GM21526 (cell line): ENCODE measurements around the gene ZBP1.

Source experiments
- ATAC-seq: cut with Tn5 transposase; IDR thresholded peaks from one replicate; pipeline ENCODE4 v1.9.1; 2021; ENCODE audit warnings: moderate library complexity; ENCODE audit not compliant: unreplicated experiment, low FRiP score

Gene ZBP1

DNA sequence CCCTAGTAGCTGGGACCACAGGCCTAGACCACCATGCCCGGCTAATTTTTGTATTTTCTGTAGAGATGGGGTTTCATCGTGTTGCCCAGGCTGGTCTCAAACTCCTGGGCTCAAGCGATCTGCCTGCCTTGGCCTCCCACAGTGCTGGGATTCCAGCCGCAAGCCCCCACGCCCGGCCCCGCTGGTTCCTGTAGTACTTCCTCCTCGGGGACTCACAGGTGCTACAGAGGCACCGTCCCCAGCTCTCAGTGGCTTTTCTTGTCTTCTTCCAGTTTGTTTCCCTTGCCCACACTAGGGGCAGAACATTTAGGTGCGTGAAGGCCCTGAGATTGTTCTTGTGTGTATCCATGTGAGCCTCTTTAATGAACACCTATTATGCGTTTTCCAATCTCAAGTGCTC is 773 bp upstream of the ZBP1 start:
- no peak for ATAC-seq

- peak; percentile 49 for ATAC-seq
Measured at GRCh38 chr20:57619051-57619831, 985 bp downstream of the ZBP1 start.

GRCh38 chr20:57618764-57619050 is 1.5 kb downstream of the ZBP1 start:
- no peak for ATAC-seq

- no peak for ATAC-seq
Measured at GRCh38 chr20:57618091-57618763, 2.0 kb downstream of the ZBP1 start.

- ATAC-seq = no peak
Measured at GRCh38 chr20:57617079-57617795, 3.0 kb downstream of the ZBP1 start.

- ATAC-seq = no peak
Measured at GRCh38 chr20:57616143-57616951, 3.9 kb downstream of the ZBP1 start.

- no peak for ATAC-seq
Measured at GRCh38 chr20:57615445-57615811, 4.8 kb downstream of the ZBP1 start.

DNA sequence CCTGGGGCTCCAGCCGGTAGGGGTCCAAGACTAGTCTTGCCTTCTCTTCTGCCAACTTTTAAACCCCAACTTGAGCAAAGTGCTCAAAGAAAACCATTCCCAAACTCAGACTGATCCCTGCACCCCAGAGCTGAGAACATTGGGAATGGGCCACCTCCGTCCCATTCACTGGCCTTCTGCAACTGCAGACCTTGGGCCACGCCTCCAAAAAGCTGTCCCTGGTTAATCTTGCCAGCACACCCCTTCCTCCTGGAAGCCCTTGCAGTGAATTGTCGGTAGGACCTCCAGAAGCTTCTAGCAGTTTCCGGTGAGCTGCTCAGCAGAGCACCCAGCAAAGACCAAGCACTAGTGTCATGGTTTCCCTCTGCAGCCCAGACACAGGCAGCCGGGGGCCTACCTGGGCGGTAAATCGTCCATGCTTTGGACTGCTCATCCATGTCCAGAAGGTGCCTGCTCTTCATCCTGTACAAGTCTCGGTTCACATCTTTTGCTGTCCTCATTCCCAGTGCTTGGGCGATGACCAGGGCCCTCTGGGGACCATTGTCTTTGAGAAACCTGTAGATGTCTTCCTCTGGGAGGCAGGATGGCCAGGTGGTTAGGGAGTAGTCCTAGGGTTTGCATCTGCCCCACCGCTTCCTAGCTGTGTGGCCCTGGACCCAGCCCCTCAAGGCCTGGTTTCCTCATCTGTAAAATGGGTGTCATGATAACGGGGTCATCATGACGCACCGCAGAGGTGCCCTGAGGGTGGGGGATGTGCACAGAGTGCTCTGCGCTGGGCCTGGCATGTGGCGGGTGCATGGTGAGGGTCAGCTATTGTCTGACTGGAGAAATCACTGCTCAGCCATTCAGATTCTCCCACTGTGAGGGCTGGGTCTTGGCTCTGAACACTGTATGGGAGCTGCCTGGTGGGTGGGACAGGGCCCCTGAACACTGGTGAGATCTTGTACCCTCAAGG is 5.5 kb downstream of the ZBP1 start:
- no peak for ATAC-seq

GRCh38 chr20:57613481-57613921 is 6.7 kb downstream of the ZBP1 start:
- no peak for ATAC-seq

DNA sequence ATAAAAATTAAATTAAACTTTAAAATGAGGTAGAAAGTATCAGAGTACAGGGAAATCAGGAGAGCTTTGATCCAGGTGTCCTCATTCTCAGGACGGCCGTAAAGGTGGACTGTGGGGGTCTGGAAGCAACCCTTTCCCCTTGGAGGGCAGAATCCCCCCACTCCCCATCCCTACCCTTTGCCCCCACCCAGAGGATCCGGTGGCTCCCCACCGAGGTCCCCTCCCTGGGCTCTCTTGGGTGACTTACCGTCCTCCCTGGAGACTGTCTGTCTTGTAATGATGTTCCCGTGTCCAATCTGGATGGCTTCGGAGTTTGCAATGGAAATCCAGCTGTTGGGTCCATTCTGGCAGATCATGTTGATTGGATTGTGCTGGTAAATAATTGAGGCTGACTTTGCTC is 7.3 kb downstream of the ZBP1 start:
- no peak for ATAC-seq

DNA sequence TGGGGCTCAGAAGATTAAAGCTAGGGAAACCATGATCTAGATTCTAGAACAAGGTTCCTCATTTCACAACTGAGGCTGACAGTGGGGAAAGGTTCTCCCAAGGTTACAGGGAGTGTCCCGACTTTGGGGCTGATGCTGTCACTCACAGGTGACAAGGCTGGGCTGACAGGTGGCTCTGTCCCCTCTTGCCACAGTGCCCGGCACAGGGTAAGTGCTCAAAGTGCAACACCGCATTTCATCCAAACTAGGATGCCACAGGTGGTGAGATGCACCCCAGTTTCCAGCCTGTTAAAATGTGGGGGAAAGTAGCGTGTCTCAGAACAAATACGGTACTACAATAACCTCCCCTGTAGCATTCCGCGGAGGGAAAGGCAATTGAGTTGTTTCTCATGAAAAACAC is 7.8 kb downstream of the ZBP1 start:
- ATAC-seq = no peak

DNA sequence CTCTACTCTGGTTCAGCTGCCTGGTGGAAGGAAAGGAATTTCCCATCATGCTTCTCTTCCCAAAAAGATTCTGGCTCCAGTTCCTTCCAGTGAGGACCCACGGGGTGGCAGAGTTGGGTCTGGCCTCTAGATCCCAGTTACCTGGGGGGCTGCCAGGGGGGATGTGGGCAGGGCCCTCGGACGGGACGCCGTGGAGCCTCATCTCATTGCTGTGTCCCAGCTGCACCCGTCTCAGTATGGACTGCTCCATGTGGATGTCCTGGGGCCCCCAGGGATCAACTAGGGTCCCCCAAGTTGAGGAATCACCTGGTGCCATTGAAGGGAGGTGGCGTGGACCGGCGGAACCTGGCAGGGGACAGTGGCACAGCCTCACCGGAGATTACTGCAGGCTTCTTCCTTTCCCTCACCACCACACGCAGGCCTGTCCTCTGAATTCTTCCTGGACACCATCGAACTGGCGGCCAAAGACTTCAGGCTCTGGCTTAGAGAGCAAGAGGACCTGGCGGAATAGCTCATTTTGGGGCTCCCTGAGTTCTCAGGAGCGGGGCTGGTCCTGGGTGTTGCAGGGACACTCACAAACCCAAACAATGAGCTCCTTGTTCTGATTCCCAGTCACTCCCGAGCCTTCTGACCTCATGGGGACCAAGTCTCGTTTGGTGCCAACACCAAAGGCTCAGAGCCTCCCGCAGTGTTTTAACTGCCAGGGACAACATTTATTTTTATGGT is 8.5 kb downstream of the ZBP1 start:
- ATAC-seq = no peak

- no peak for ATAC-seq
Measured at GRCh38 chr20:57610261-57610952, 9.8 kb downstream of the ZBP1 start.

GRCh38 chr20:57609842-57610167 is 10.4 kb downstream of the ZBP1 start:
- no peak for ATAC-seq

DNA sequence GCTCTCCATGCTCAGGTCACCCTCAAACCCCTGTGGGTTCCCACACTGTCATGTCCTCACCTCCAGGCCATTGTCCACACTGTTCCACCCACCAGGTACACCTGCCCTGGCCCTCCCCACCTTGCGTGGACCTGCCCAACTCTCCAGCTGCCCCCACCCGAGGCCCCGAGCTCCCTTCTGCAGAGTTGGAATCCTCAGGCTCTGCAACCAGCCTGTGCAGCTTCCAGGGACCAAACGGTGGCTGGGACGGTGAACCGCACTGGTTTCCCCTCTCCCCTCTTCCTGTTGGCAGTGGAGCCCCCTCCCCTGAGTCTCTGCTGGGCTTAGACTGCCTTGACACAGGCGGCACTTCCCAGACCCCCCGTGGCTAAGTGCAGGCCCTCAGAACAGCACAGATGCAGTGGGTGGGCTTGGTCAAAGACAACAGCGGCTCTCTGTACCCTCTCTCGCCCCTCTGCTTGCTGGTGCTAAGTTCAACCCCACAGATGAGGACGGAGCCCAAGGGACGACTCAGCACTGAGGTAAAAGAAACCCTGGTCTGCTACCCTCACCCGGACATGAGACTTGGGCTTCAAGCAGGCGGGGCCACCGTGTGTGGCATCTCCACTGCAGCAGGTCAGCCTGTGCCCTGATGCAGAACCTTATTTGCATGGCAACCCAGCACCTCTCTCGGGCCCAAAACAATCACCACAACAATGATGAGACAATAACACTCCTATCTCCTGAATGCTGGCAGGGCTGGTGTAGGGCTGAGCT is 11.0 kb downstream of the ZBP1 start:
- ATAC-seq = no peak

- ATAC-seq = no peak
Measured at GRCh38 chr20:57608516-57608915, 11.7 kb downstream of the ZBP1 start.

GRCh38 chr20:57605878-57606277 is 14.3 kb downstream of the ZBP1 start:
- no peak for ATAC-seq

- ATAC-seq = no peak
Measured at GRCh38 chr20:57605045-57605444, 15.2 kb downstream of the ZBP1 start.
